Choroid plexus epithelial cell (primary cell): ENCODE measurements around the gene EPB41L4B.
"Not testable (repeated sequence)": the region's sequence is repeated elsewhere in the genome, so short reads cannot be mapped to it uniquely, and the experiment has no call there.

Source experiments
- DNase-seq: peaks from one replicate; pipeline ENCODE4 v3.0.0-alpha.2; 2010; ENCODE audit warnings: low read depth
- H3K4me3 ChIP-seq: 2 replicates; pipeline ENCODE4 v1.5.1; 2011; ENCODE audit warnings: low read depth, mild to moderate bottlenecking, control low read depth, low read length, moderate library complexity
- CTCF ChIP-seq: conservative IDR thresholded peaks from 2 replicates; pipeline ENCODE4 v1.5.1; 2011; ENCODE audit warnings: low read depth, mild to moderate bottlenecking, control low read depth, inconsistent platforms, low read length, moderate library complexity

Gene EPB41L4B

GRCh38 chr9:109286571-109286977, 34.3 kb downstream of the EPB41L4B start:
- no peak for TF ChIP-seq CTCF
- peak; percentile 66 for DNase-seq
- no peak overlapping the region for H3K4me3 ChIP-seq

GRCh38 chr9:109283672-109284071, 37.2 kb downstream of the EPB41L4B start:
- not testable (repeated sequence) for H3K4me3 ChIP-seq, DNase-seq

GRCh38 chr9:109283012-109283411, 37.8 kb downstream of the EPB41L4B start:
- no peak for TF ChIP-seq CTCF
- no peak overlapping the region for H3K4me3 ChIP-seq
- no peak for DNase-seq

- TF ChIP-seq CTCF: no peak
- no peak overlapping the region for H3K4me3 ChIP-seq
- no peak for DNase-seq
Measured at GRCh38 chr9:109282302-109282701, 38.6 kb downstream of the EPB41L4B start.

- DNase-seq: no peak
- H3K4me3 ChIP-seq: no peak overlapping the region
- no peak for TF ChIP-seq CTCF
Measured at GRCh38 chr9:109281518-109281917, 39.3 kb downstream of the EPB41L4B start.

- no peak overlapping the region for H3K4me3 ChIP-seq
- DNase-seq: no peak
- no peak for TF ChIP-seq CTCF
Measured at GRCh38 chr9:109278848-109279247, 42.0 kb downstream of the EPB41L4B start.

GRCh38 chr9:109278216-109278615, 42.6 kb downstream of the EPB41L4B start:
- no peak for DNase-seq
- no peak for TF ChIP-seq CTCF

GRCh38 chr9:109277451-109277850, 43.4 kb downstream of the EPB41L4B start:
- TF ChIP-seq CTCF: no peak
- no peak overlapping the region for H3K4me3 ChIP-seq
- DNase-seq: no peak

More at GRCh38 chr9:109278216-109278615, 42.6 kb downstream of the EPB41L4B start:
- no peak overlapping the region for H3K4me3 ChIP-seq
